Measurements from ENCODE around the gene PATJ. TPM values are rescaled to one million over a fixed set of nuclear protein-coding genes. Genes with fewer than 3 reads are reported as not detected.

PATJ gene
- total RNA-seq, 2 donors from 2014 or later = 42.7 to 67.5 TPM

DNA sequence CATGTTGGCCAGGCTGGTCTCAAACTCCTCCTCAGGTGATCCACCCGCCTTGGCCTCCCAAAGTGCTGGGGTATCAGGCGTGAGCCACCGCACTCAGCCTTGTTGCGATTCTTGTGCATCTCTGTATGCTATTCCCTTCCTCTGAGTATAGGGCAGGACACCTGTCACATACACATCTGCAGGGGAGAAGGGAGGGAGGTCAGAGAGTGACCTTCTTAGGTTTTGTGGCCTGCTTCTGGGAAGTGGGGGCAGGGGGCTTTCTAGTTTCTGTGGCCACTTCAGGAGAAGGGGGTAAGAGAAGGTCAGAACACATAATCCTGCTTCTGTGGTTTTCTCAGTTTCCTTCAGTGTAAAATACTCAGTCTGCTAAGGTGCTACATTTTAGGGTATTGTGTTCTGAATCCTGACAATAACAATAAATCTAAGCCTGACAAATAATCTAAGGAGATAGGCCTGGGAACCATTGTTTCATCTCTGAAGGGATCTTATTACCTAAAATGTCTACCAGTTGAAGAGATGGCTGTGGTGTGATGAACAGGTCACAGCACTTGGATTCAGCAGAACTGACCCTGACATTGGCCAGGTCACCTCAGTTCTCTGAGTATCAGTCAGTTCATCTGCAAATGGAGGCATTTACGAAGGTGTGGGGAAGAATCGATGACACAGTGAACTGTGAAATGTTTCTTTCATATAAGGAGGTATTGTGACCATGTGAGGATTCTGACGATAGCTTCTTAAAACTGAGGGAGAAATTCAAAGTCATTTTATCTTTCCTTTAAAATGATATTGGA is 239.8 kb downstream of the PATJ start:
- no peaks in the 10 kb centered on the region for H3K27me3 ChIP-seq (replicated peaks; ENCODE audit: insufficient read depth)
- 86% methylated on average over 7 of the region's 7 CpGs for whole genome bisulfite sequencing
- intact Hi-C loops (cut with DNase I) = no loop called here
- H3K4me3 ChIP-seq = no peak overlapping the region
- no peak overlapping the region for H3K27ac ChIP-seq
- DNase-seq (ENCODE audit: low spot score) = no peak
- no peaks in the 10 kb centered on the region for H3K9me3 ChIP-seq
- no peaks in the 10 kb centered on the region for H3K36me3 ChIP-seq
- TF ChIP-seq POLR2AphosphoS5 (IDR thresholded peaks at IDR 0.05) (no peak), POLR2A (IDR thresholded peaks at IDR 0.05) (no peak)
- TF ChIP-seq, protein P1, sequence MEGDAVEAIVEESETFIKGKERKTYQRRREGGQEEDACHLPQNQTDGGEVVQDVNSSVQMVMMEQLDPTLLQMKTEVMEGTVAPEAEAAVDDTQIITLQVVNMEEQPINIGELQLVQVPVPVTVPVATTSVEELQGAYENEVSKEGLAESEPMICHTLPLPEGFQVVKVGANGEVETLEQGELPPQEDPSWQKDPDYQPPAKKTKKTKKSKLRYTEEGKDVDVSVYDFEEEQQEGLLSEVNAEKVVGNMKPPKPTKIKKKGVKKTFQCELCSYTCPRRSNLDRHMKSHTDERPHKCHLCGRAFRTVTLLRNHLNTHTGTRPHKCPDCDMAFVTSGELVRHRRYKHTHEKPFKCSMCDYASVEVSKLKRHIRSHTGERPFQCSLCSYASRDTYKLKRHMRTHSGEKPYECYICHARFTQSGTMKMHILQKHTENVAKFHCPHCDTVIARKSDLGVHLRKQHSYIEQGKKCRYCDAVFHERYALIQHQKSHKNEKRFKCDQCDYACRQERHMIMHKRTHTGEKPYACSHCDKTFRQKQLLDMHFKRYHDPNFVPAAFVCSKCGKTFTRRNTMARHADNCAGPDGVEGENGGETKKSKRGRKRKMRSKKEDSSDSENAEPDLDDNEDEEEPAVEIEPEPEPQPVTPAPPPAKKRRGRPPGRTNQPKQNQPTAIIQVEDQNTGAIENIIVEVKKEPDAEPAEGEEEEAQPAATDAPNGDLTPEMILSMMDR (IDR thresholded peaks at IDR 0.05) = no peak
- H3K4me1 ChIP-seq (replicated peaks) = no peaks in the 10 kb centered on the region

DNA sequence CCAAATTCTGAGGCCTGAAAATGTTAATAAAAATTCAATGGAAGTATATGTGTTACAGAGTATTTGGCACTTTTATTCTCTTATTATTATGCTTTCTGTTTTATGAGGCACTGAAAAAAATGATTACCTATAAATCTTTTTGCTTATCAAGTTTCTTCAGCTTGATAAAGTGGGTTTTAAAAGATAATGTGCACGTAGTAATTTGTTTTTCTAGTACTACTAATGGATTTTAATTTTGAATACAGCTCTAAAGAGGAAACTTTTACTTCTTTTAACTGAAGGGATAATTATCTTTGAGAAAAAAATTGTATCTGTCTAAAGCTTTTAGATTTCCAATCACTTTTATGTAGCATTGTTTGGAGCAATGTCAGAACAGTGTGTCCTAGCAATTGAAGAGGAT is 241.0 kb downstream of the PATJ start:
- TF ChIP-seq, protein P1 (IDR thresholded peaks at IDR 0.05) = no peak
- intact Hi-C loops (cut with DNase I) = no loop called here
- 26% methylated on average over 1 of the region's 1 CpG for WGBS

DNA sequence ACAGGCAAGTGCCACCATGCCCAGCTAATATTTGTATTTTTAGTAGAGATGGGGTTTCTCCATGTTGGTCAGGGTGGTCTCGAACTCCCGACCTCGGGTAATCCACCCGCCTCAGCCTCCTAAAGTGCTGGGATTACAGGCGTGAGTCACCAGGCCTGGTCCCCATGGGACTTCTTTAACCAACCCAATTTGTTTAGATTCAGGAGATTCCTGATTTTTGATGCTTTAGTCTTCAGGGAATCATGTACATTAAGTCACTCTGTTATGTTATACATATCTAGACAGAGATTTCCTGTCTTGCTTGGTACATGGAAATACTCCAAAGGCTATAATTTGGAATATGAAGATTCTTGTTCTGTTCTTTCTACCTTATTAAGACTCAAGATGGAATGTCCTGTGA is 250.0 kb downstream of the PATJ start:
- WGBS = 98% methylated on average over 5 of the region's 5 CpGs

More for the DNA sequence above, 241.0 kb downstream of the PATJ start:
- Histone ChIP-seq H3K36me3 (no peaks in the 10 kb centered on the region), H3K4me3 (no peak overlapping the region), H3K9me3 (no peaks in the 10 kb centered on the region), H3K4me1 (replicated peaks) (no peaks in the 10 kb centered on the region), H3K27me3 (replicated peaks; ENCODE audit: insufficient read depth) (no peaks in the 10 kb centered on the region), H3K27ac (no peak overlapping the region)
- DNase-seq (ENCODE audit: low spot score) = no peak

DNA sequence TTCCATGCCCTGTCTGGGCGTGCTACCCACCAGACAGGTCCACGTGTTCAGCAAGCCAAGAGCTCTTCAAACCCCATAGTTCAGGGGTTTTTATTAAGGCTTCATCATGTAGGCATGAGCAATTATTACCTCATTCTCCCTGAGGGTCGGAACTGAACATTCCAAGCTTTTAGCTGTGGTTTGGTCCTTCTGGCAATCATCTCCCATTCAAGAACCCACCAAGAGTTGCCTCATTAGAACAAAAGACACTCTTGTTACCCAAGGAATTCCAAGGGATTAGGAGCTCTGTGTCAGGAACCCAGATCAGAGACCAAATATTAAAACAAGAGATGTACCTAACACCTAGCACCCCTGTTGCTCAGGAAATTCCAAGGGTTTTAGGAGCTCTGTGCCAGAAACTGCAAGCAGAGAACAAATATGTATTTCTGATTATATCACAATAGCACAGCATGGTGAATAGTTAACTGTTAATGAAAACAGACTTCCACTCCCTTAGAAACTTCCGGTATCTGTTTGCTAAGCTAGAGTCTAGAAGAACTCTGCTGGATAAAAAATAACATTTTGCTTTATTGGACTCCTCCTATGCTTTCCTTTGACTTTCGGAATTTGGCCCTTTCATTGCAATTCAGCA is 251.2 kb downstream of the PATJ start:
- Histone ChIP-seq H3K27ac (no peak overlapping the region), H3K27me3 (replicated peaks; ENCODE audit: insufficient read depth) (no peaks in the 10 kb centered on the region), H3K4me1 (replicated peaks) (no peaks in the 10 kb centered on the region), H3K9me3 (no peaks in the 10 kb centered on the region), H3K36me3 (no peaks in the 10 kb centered on the region), H3K4me3 (no peak overlapping the region)
- WGBS = 54% methylated on average over 5 of the region's 5 CpGs
- intact Hi-C loops (cut with DNase I) = no loop called here
- no peak for DNase-seq (ENCODE audit: low spot score)
- TF ChIP-seq POLR2AphosphoS5 (IDR thresholded peaks at IDR 0.05) (no peak), POLR2A (IDR thresholded peaks at IDR 0.05) (no peak)
- TF ChIP-seq, protein P1 (IDR thresholded peaks at IDR 0.05) = no peak

More for the DNA sequence above, 250.0 kb downstream of the PATJ start:
- Histone ChIP-seq H3K36me3 (no peaks in the 10 kb centered on the region), H3K4me1 (replicated peaks) (no peaks in the 10 kb centered on the region), H3K9me3 (no peaks in the 10 kb centered on the region), H3K4me3 (no peak overlapping the region), H3K27ac (no peak overlapping the region), H3K27me3 (replicated peaks; ENCODE audit: insufficient read depth) (no peaks in the 10 kb centered on the region)
- no peak for DNase-seq (ENCODE audit: low spot score)
- TF ChIP-seq POLR2AphosphoS5 (IDR thresholded peaks at IDR 0.05) = no peak
- TF ChIP-seq, protein P1 (IDR thresholded peaks at IDR 0.05) = no peak
- no peak for TF ChIP-seq POLR2A (IDR thresholded peaks at IDR 0.05)
- intact Hi-C loops (cut with DNase I) = no loop called here

DNA sequence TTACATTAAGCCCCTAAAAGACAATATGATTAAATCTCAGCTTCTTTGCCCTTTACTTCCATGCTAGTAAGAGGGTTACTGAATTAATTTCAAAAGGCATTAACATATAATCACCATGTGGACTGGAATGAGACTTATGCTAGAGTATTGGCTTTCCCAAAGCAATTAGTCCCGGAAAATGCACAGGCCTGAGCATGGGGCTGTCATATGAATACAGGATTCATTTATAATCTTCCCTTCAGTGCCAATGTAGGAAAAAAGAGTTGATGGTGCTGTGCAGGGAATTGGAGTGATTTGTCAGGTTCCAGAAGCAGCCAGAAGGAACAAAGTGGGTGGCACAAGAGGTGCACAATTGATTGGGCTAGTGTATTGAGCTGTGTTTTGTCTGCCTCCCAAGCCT is 253.4 kb downstream of the PATJ start:
- Histone ChIP-seq H3K4me3 (no peak overlapping the region), H3K27me3 (replicated peaks; ENCODE audit: insufficient read depth) (no peaks in the 10 kb centered on the region), H3K4me1 (replicated peaks) (no peaks in the 10 kb centered on the region), H3K27ac (no peak overlapping the region), H3K36me3 (no peaks in the 10 kb centered on the region), H3K9me3 (no peaks in the 10 kb centered on the region)
- DNase-seq (ENCODE audit: low spot score) = no peak
- WGBS = 100% methylated on average over 1 of the region's 1 CpG
- intact Hi-C loops (cut with DNase I) = no loop called here
- TF ChIP-seq, protein P1 (IDR thresholded peaks at IDR 0.05) = no peak
- TF ChIP-seq POLR2AphosphoS5 (IDR thresholded peaks at IDR 0.05) = no peak
- no peak for TF ChIP-seq POLR2A (IDR thresholded peaks at IDR 0.05)
